ENCODE results near the gene ASF1B. TPM values are rescaled to one million over a fixed set of nuclear protein-coding genes. Genes with fewer than 3 reads are reported as not detected.

Gene ASF1B
- total RNA-seq: 6.2 and 16.7 TPM in 2 replicates

DNA sequence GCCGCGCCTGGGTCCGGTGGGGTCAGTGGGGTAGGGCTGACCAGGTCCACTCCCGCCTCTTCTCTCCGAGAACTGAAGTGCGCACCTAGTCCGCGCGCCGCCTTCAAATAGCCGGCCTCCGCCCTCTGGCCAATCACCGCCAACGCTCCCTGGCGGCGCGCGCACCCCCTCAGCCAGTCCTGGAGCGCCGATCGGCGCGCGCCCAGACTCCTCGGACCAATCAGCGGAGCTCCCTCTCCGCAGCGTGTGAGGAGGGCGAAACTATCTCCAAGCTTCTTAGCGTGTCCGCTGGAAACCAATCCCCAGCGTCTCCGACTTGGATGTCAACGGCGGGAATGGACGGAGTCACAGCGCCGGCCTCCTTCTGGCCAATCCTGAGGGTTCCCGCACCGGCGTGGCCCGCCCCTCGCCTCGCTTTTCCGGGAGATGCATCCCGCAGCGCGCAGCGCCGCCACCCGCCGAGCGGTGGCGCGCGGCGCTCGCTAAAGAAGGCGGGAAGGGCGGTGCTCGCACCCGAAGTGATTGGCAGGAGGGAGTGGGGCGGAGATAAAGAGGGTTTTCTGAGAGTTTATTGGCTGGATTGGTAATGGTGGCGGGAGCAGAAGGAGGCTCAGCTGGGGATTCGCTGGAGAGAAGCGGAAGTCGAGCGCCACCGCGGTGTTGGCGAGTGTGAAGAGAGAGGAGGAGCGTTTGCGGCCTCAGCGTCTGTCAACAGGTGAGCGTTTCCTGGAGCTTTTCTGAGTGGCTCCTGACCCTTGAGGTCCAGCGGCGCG lies at the start of gene ASF1B:
ASF1B (minus strand) TSS at position 81 of the 773 bp plus-strand sequence. CDS start 133 bp downstream, outside the sequence.

DNA sequence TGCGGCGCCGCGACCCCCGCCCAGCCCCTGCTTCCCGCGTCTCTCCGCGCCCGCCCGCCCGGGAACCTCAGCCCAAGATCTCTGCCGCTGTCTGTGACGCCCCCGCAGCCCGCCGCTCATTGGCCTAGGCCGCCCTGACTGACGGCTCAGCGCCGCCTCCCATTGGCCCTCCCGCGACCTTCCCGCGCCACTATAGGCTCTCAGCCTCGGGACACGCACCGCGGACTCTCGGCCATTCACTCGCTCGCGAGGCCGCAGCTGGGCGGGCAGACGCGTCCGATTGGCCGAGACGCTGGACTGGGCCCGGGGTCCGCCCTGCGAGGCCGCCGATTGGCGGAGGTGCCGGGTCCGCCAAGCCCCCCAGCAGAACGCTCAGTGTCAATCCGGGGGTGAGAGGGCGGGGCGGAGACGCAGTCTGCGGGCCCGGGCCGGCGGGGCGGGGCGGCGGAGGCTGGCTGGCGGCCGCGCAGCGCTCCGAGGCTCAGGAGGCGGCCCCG lies 18.7 kb downstream of the ASF1B start, which contains the start of gene PRKACA:
PRKACA (minus strand) TSS at position 95 of the 497 bp plus-strand sequence. CDS start 215 bp downstream, outside the sequence.

DNA sequence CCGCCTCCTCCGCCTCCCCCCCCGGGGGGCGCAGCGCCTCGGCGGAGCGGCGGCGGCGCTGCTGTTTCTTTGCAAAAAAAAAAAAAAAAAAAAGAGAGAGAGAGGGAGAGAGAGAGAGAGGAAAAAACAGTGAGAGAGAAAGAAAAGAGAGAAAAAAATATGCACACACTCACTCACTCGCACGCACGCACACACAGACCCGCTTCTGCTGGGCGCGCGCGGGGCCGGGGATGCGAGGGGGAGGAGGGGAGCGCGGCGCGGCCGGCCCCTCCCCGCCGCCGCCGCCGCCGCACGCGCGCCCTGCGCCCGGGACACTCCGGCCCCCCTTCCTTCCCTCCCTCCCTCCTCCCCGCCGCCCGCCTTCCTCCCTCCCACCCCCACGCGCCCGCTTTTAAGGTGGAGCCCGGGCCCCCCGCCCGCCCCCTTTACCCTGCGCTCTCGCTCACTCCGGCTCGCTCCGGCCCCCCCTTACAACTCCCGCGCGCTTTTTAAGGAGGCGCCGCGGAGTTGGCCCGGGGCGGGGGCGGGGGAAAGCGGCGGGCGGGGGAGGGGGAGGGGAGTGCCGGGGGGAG lies 45.8 kb downstream of the ASF1B start, which contains the start of gene SAMD1:
SAMD1 (minus strand) TSS at position 243 of the 572 bp plus-strand sequence.

DNA sequence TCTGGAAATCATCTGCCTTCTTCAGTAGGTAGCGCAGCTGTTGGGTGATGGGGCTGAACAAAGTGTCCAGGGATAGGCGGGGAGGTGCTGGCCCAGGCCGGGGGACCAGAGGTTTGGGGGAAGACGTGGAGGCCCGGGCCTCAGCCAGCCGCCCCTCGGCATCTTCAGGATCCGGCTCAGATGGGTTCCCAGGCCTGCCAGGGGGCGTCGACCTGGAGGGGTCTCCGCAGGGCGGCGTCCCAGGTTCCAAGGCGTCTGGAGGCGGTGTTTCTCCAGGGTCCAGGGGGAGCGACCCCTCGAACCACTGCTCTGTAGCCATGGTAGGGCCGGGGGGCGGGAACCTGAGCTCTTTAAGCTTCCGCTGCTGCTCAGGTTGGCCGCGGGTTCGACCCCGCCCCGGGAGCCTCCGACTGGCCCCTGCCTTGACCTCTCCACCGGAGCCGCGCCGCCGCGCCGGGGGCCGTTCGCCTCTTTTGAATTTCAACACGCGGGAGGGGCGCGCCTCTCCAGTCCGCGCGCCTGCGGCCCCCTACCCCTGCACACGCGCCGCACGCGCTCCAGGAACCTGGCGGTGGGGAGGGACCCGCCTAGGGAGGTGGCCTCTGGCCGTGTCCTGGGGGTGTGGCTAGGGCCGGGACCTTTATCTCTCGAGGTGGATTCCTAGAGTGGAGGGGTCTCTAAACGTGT lies 50.9 kb downstream of the ASF1B start, which contains the start of gene C19orf67:
C19orf67 (minus strand) TSS at position 475 of the 687 bp plus-strand sequence; CDS start at position 319, 156 bp downstream.

DNA sequence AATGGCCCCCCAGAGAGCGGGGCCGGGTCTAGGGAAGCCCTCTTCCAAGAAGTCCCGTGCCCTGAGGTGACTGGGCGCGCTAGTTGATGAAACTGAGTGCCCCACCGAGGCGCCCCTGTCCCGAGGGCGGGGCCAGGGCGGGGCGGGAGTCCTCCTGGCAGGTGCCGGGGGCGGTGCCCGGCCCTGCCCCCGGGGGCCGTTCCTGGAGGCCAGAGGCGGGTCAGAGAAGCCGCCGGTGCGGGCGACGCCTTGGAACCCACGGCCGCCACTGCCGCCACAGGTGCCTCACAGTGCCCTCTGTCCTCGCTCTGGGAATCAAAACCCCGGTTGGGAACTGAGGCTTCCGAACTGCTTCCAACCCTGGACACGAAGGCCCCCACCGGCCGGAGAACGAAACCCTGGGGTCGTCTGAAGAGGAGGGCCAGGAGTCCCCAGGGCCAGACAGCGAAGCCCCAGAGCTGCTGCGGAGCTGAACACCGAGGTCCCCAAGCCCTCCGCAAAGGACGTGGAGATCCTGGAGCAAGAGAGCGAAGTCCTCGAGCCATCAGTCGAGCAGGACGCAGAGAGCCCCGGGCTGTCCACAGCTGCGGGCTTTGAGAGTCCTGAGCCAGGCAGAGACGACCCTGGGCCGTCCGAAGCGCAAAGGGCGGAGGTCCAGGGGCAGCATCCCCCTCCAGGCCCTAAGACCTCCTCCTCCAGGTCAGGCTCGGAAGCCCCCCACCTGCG lies 63.7 kb downstream of the ASF1B start, which contains the start of gene MISP3:
MISP3 (plus strand) TSS at position 252 of the 726 bp plus-strand sequence. CDS start 524 bp downstream, outside the sequence.

Other genes starting within 250 kb of the ASF1B start
- gene BRME1, start 230.5 kb downstream of the ASF1B start, total RNA-seq: 0.54 and 0.66 TPM in 2 replicates
- gene CC2D1A, start 230.4 kb downstream of the ASF1B start, total RNA-seq: 5.4 and 7.2 TPM in 2 replicates
- 0.09 TPM in 2 replicates for gene PODNL1, start 198.2 kb downstream of the ASF1B start, total RNA-seq
- 9.7 and 11.1 TPM in 2 replicates for gene DCAF15, start 184.1 kb downstream of the ASF1B start, total RNA-seq
- 2.8 and 3.4 TPM in 2 replicates for gene RFX1, start 130.3 kb downstream of the ASF1B start, total RNA-seq
- not detected in 2 replicates for gene RLN3, start 108.4 kb downstream of the ASF1B start, total RNA-seq
- gene IL27RA, start 104.8 kb downstream of the ASF1B start, total RNA-seq: 5.9 and 8.5 TPM in 2 replicates
- under 0.01 and 0.18 TPM in 2 replicates for gene PALM3, start 74.5 kb downstream of the ASF1B start, total RNA-seq
- 0.09 TPM in 2 replicates for gene MISP3, start 63.8 kb downstream of the ASF1B start, total RNA-seq
- gene C19orf67, start 50.8 kb downstream of the ASF1B start, total RNA-seq: not detected in 2 replicates
- gene SAMD1, start 45.8 kb downstream of the ASF1B start, total RNA-seq: 17.1 and 24.1 TPM in 2 replicates
- gene PRKACA, start 18.8 kb downstream of the ASF1B start, total RNA-seq: 35.7 and 45.3 TPM in 2 replicates
- 1.7 and 3.7 TPM in 2 replicates for gene ADGRL1, start 69.6 kb upstream of the ASF1B start, total RNA-seq
- gene ADGRE5, start 244.9 kb upstream of the ASF1B start, total RNA-seq: 5.4 and 10.5 TPM in 2 replicates

All from endothelial cell of coronary artery (primary cell).